HG02678 (cell line): ENCODE data around the gene RRAGD.

ENCODE experiments used
- ATAC-seq: cut with Tn5 transposase; IDR thresholded peaks from one replicate; pipeline ENCODE4 v1.9.1; 2021; ENCODE audit warnings: mild to moderate bottlenecking, moderate library complexity; ENCODE audit not compliant: unreplicated experiment

Gene RRAGD

DNA sequence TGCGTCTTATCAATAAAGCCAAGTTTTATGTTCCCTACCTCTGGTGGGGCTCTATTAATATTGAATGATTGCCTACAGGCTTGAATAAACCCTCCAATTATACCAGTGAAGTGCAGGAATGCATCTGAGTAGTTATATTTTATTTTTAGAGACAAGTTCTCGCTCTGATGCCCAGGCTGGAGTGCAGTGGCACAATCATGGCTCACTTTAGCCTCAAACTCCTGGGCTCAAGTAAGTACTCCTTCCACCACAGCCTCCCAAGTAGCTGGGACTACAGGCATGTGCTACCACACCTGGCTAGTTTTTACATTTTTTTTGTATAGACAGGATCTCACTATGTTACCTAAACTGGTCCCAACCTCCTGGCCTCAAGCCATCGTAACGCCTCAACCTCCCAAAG is 33.4 kb downstream of the RRAGD start:
- no peak for ATAC-seq

- ATAC-seq, result peak; percentile 75
Observed at GRCh38 chr6:89375427-89376267, 36.4 kb downstream of the RRAGD start.

DNA sequence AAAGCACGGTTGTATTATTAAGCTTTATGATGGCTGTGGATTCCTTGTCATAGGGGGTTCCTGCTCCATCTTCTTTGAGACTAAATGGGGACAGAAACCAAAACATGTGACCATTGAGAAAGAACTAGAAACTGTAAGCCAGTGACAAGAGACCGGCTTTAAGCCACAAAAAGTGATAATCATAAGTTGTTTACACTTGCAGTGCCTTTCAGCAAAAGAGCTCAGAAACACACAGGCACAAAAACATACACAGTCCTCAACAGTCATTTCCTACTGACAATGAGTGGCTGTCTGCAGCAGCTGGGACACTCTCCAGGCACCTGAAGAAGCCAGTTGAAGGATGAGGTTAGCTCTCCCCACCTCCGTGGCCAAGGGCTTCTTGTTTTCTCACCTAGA is 39.6 kb downstream of the RRAGD start:
- ATAC-seq, result peak; percentile 51

DNA sequence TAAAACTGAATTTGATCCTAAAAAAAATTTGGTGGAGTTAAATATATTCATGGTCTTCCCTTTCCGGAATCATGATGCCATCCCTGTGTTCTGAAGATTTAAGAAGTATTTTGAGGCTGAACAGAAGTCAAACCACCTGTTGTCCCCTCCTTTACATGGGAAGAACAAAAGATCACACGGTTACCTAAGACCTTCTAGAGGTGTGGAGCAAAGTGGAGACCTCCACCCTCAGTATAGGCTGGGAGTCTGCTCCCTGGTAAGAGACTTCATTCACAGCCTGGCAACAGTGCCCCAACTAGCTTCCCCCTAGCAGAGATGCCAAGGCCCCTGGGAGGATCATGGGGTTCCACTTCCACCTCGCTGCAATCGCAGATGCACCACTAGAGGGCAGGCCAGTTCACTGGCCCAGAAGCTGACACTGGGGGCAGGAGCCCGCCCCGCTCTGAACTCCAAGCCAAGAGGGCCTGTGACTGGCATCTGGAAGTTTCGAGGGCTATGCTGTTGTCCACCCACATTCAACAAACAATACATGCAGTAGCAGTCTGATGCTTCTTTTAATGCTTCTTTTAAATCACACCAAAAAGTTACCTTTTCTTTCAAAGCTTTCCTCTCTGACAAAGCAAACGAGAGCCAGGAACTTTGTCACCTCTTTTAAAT is 40.1 kb downstream of the RRAGD start:
- ATAC-seq, result peak; percentile 67

DNA sequence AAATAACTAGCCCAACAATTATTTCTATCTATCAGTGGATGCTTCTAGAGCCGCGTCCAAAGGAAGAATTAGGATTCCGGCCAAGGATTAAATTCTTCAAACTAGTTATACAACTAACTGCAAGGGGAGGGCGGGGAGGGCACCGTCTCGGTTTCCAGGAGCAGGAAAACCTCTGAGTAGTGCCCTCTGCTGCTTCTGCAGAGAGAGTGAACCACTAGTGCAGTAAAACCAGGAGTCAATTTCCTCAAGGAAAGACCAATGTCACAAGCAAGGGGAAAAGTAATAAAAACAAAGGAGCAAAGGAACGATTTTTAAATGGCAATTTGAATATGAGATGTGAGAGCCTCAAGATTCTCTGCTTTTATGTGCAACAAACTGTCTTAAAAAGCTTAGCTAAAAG is 43.1 kb downstream of the RRAGD start:
- ATAC-seq, result no peak

GRCh38 chr6:89368107-89368506 is 44.0 kb downstream of the RRAGD start:
- no peak for ATAC-seq

DNA sequence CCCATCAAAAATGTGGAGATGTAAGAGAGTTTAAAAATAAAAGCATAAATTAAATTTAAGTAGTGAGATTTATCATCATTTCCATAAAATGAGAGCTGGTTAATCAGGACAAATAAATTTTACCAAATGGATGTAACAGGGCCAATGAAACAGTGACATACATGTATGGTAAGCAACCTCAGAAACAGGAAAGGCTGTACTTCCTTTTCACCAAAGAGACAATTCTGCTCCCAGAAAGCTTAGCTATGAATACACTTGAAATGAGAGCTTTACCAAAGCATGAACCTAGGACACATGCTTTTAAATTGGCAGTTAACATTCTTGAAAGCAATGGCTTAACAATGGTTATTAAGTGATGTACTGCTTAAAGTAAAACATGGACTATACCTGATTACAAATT is 47.5 kb downstream of the RRAGD start:
- no peak for ATAC-seq

DNA sequence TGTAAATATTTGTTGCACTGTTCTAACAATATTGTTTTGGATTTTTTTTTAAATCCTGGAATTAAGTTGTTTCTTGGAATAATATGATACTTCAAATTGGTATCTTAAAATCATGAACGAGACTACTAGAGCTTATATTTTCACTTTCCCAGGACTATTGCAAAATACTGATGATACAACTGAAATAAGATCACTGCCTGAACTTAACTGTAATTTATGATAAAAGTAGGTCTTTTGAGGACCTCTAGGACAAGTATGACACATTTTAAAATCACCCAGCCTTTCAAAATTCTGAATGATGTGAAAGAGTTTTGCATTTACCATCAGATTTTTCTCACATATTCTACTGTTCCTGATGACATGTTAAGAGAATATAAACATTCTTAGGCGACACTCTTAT is 50.9 kb downstream of the RRAGD start:
- no peak for ATAC-seq

DNA sequence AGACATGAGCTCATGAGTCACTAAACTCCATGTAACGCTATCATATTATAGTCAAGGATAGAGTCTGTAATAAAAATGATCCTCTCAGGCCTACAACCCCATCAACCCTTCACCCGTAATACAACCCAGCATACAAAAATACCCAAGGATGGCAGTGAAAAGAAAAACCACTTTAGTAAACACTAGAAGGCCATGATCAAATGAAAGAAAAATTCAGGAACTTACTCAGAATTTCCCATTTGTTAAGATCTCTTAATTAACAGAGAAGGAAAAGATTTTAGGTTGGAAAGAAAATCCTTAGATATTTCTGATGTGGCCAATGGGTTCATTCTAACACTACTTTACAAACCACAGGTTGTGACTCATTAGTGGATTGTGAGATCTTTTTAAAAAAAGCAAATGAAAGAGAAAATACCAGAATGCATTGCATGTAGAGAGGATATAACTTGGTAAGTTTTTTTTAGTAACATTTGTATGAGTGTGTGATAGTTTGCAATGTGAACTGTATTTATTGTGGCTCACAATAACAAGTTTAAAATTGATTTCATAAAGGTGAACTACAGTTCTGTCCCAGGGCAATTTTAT is 51.6 kb downstream of the RRAGD start:
- ATAC-seq, result peak; percentile 44

GRCh38 chr6:89359561-89359960 is 52.5 kb downstream of the RRAGD start:
- ATAC-seq, result no peak

GRCh38 chr6:89357390-89357789 is 54.7 kb downstream of the RRAGD start:
- peak; percentile 54 for ATAC-seq

DNA sequence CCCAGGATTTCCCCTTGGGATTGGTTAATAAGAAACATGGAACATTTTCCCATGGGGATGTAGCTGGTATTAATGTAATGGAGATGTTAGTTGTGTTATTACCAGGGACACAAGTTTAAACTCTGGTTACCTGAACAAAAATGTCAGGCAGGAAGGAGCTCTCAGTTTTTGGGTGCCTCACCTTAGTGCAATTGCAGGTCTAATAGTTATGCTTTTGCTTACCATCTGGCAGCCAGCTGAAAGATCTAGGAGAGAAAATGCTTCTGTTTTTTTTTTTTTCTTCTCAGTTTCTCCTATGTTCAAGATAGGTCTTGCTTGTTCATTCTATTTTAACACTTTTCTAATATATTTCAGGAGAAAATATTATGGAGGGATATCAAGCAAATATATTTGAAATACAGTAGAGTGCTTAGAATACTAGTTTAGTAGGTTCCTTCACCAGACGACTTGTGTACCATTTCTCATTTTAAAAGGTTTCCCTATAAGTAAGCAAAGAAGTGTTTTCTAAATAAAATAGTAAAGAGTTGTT is 55.4 kb downstream of the RRAGD start:
- no peak for ATAC-seq

DNA sequence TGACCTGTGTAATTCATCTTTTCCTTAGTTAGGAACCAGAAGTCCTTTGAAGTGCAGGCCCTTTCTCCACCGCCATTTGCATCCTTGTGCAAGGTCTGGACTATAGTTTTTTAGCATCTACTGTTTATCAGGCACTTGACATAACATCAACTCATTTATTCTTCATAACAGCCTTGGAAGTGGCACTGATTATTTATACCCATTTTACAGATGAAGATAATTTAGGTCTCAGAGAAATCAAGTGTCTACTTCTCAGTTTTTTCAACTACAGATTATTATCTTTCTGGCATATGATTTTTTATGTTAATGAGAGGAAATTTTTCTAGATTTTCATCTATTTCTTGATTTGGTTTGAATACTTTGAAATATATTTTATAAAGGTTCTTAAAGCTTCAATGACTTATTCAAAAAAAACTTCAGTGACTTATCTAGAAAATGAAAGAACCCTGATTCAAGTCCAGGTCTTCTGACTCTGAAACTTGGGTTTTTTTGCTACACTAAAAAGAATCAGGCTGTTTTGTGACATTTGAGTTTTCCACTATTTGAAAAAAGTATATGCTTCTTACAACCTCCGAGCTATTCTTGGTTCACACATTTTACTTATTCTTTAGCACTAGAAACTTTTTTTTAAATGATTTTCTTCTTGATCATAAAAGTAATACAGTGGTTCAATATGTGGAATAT is 56.4 kb downstream of the RRAGD start:
- ATAC-seq, result no peak

DNA sequence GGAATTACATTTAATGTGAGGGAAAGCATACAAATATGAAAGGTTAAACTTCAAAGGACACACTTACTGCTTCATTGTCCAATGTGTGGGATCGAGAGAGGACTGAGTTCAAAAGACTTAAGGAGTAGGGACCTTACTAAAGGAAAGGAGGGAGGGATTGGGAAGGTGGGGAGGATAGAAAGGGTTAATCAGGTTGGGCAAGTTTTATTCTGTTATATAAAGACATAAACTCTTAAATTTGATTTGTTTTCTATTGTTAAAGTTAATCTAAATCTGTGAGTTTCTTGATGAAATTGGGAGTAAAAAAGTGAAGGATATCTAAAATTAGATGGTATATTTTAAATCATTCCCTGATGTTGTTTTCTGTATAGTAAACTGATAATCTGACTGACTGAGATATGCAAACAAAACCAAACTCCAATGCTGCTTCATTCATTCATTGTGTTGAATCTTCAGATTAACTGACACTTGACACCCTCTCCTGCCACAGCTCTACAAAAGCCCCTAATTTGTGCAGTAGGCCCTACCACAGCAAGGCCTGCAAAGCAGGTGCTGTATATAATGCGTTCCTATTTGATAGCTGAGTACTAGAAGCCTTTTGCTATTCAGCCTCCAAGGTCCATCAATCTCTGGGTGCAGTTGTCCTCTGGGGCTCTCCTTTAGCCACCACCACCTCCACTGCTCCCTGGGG is 58.2 kb downstream of the RRAGD start:
- ATAC-seq, result no peak

GRCh38 chr6:89353118-89353556 is 58.9 kb downstream of the RRAGD start:
- no peak for ATAC-seq

GRCh38 chr6:89352278-89353117 is 59.6 kb downstream of the RRAGD start, which contains the start of gene UBE2J1:
TSS of gene UBE2J1 (minus strand) at chr6:89352722. CDS start at chr6:89352569, 153 bp downstream.
- peak; percentile 53 for ATAC-seq

- ATAC-seq, result no peak
Observed at GRCh38 chr6:89351671-89352277, 60.3 kb downstream of the RRAGD start.

DNA sequence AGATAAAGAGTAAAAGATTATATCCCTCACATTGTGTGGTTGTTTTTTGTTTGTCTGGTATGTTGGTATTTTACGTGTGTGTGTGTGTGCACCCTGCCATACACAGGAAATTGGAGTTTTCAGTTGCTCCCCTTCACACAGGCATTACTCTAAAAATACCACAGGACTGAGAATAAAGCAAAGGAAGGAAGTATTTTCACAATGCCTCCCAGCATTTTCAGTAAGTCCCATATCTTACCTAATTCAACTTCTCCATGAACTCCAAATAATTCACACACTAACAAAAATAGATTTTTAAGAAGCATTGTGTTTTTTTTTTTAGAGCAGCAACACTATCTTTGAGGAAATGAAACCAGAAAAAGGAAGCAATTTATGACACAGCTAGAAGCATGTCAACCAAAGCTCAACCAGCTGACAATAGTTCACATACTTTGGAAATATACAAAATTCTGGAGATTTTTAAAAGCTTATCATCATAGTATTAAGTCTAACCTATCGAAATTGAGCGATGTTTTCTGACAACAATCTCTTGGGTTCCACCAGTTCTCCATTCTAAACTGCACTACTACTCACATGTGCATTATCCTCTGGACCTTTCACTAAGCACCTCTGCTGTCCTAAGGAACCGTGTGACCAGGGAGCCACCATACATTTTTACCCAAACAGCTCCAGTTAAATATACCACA is 61.6 kb downstream of the RRAGD start:
- ATAC-seq, result peak; percentile 38

- ATAC-seq, result no peak
Observed at GRCh38 chr6:89348372-89348771, 63.7 kb downstream of the RRAGD start.
